ENCODE data around the gene MUSTN1. TPM values are rescaled to one million over a fixed set of nuclear protein-coding genes. Genes with fewer than 3 reads are reported as not detected.

Gene MUSTN1
- total and polyA plus RNA-seq, 2 donors (not counting 3 experiments of a cell fraction or from before 2014, with no cell fraction given), result 1.1 to 2.2 TPM

GRCh38 chr3:52817221-52817620 is 17.6 kb downstream of the MUSTN1 start:
- dilution Hi-C loops (cut with MboI; ENCODE audit: extremely low pct_ligation_motif_present, low sequenced_read_pairs) (no loop called here), intact Hi-C loops (cut with micrococcal nuclease) (no loop called here)
- H3K27me3 ChIP-seq (ENCODE audit: control insufficient read depth in 2 of 2, insufficient read depth in 2 of 2, low read length in 2 of 2), result no peaks in the 10 kb centered on the region
- TF ChIP-seq FOS (IDR thresholded peaks at IDR 0.05; ENCODE audit: borderline replicate concordance, insufficient read depth, low read length) (no peak), CTCF (IDR thresholded peaks at IDR 0.05; ENCODE audit: extremely low read depth in 1 of 2, insufficient read depth in 1 of 2, low read depth in 1 of 2, low read length in 2 of 2) (no peak), MYC (IDR thresholded peaks at IDR 0.05; ENCODE audit: low read depth, low read length) (no peak), POLR2AphosphoS5 (IDR thresholded peaks at IDR 0.05; ENCODE audit: insufficient read depth, low read depth, low read length) (no peak), JUN (IDR thresholded peaks at IDR 0.05; ENCODE audit: borderline replicate concordance, insufficient read depth, insufficient read length, low read depth) (no peak), MAX (IDR thresholded peaks at IDR 0.05; ENCODE audit: insufficient read depth, insufficient read length) (no peak), POLR2A (IDR thresholded peaks at IDR 0.05; ENCODE audit: low read depth, low read length) (no peak)
- no peak overlapping the region for H3K4me2 ChIP-seq (ENCODE audit: insufficient read depth, low read length)
- H3K4me3 ChIP-seq (replicated peaks in 1 of 3; ENCODE audit: insufficient read depth in 1 of 3, low read depth in 1 of 3, low read length in 3 of 3), result no peak overlapping the region
- no peaks in the 10 kb centered on the region for H3K9me3 ChIP-seq (replicated peaks; ENCODE audit: control insufficient read depth, insufficient read depth, low read length)
- BruUV-seq (replicated peaks), result no TSS peak
- H3K9me1 ChIP-seq (replicated peaks; ENCODE audit: control insufficient read depth, extremely low read depth, insufficient read depth, low read length), result no peaks in the 10 kb centered on the region
- FAIRE-seq, result no peak
- H3K4me1 ChIP-seq (ENCODE audit: control insufficient read depth, extremely low read depth, insufficient read depth, low read length), result no peaks in the 10 kb centered on the region
- DNase-seq (ENCODE audit: low read depth, low spot score), result no peak
- H4K20me1 ChIP-seq (replicated peaks; ENCODE audit: control insufficient read depth, extremely low read depth, insufficient read depth, low read length), result no peaks in the 10 kb centered on the region
- no peak overlapping the region for H2AFZ ChIP-seq (ENCODE audit: low read depth, low read length)
- H3K9ac ChIP-seq (replicated peaks; ENCODE audit: extremely low read depth, insufficient read depth, low read length), result no peak overlapping the region
- H3K36me3 ChIP-seq (ENCODE audit: control insufficient read depth in 2 of 2, extremely low read depth in 1 of 2, insufficient read depth in 2 of 2, low read length in 2 of 2), result no peaks in the 10 kb centered on the region
- ChIA-PET POLR2A (no interaction called here), CTCF (no interaction called here)
- no peak overlapping the region for H3K27ac ChIP-seq (ENCODE audit: insufficient read depth, low read depth, low read length)
- no peaks in the 10 kb centered on the region for H3K79me2 ChIP-seq (ENCODE audit: control insufficient read depth, insufficient read depth, low read length)
